DOHH2 (cell line): Measurements from ENCODE around the gene PGA5.

Experiments used
- H3F3A ChIP-seq: fragments of 200-600 bp; sonication (generic), shearing (Covaris generic); 2 replicates; pipeline ENCODE4 v1.6.0; 2016; ENCODE audit warnings: antibody characterized with exemption, mild to moderate bottlenecking; ENCODE audit not compliant: control insufficient read depth, insufficient read depth
- H3K27ac ChIP-seq: fragments of 200-600 bp; sonication (generic); 2 replicates; pipeline ENCODE4 v1.5.1; 2014; ENCODE audit warnings: low read depth, mild to moderate bottlenecking, low read length, moderate library complexity
- H3K27me3 ChIP-seq: fragments of 200-600 bp; sonication (generic); 2 replicates; pipeline ENCODE4 v1.6.1; 2014; ENCODE audit warnings: mild to moderate bottlenecking, low read length, mixed read lengths; ENCODE audit not compliant: control insufficient read depth
- H3K36me3 ChIP-seq: fragments of 200-600 bp; sonication (generic); 2 replicates; pipeline ENCODE4 v1.6.1; 2014; ENCODE audit warnings: mild to moderate bottlenecking, low read length, moderate library complexity, mixed read lengths; ENCODE audit not compliant: control insufficient read depth
- H3K4me1 ChIP-seq: fragments of 200-600 bp; sonication (generic); 2 replicates; pipeline ENCODE4 v1.6.1; 2014; ENCODE audit warnings: mild to moderate bottlenecking, low read length, mixed read lengths; ENCODE audit not compliant: control insufficient read depth
- H3K4me2 ChIP-seq: fragments of 200-600 bp; sonication (generic); 2 replicates; pipeline ENCODE4 v1.6.0; 2014; ENCODE audit warnings: mild to moderate bottlenecking, low read length, moderate library complexity
- H3K4me3 ChIP-seq: fragments of 200-600 bp; sonication (generic); 2 replicates; pipeline ENCODE4 v1.5.1; 2014; ENCODE audit warnings: mild to moderate bottlenecking, low read length, mixed read lengths
- H3K79me2 ChIP-seq: fragments of 200-600 bp; sonication (generic); 2 replicates; pipeline ENCODE4 v1.6.1; 2014; ENCODE audit warnings: mild to moderate bottlenecking, low read length, mixed read lengths; ENCODE audit not compliant: control insufficient read depth
- H3K9me2 ChIP-seq: fragments of 200-600 bp; sonication (generic); replicated peaks from 2 replicates; pipeline ENCODE4 v1.6.1; 2014; ENCODE audit warnings: mild to moderate bottlenecking, low read length, mixed read lengths; ENCODE audit not compliant: control insufficient read depth
- H3K9me3 ChIP-seq: fragments of 200-600 bp; sonication (generic); 2 replicates; pipeline ENCODE4 v1.6.1; 2014; ENCODE audit warnings: antibody characterized with exemption, low read length, mixed read lengths; ENCODE audit not compliant: control insufficient read depth, insufficient read depth
- H4K20me1 ChIP-seq: fragments of 200-600 bp; sonication (generic); 2 replicates; pipeline ENCODE4 v1.6.0; 2014; ENCODE audit warnings: low read depth, mild to moderate bottlenecking, antibody characterized with exemption, low read length, moderate library complexity; ENCODE audit not compliant: control insufficient read depth, insufficient read depth
- EZH2phosphoT487 ChIP-seq: fragments of 200-600 bp; sonication (generic); IDR thresholded peaks from 2 replicates; pipeline ENCODE4 v1.6.1; 2017; ENCODE audit warnings: borderline replicate concordance, mild to moderate bottlenecking, antibody characterized with exemption, low read length, moderate library complexity, mixed read lengths
- TF ChIP-seq, protein P1 (sequence below): fragments of 200-600 bp; sonication (generic); IDR thresholded peaks from one replicate; pipeline ENCODE4 v1.5.1; 2014; ENCODE audit warnings: antibody characterized with exemption, mild to moderate bottlenecking, low read depth, low read length; ENCODE audit not compliant: poor library complexity, severe bottlenecking

PGA5 gene

DNA sequence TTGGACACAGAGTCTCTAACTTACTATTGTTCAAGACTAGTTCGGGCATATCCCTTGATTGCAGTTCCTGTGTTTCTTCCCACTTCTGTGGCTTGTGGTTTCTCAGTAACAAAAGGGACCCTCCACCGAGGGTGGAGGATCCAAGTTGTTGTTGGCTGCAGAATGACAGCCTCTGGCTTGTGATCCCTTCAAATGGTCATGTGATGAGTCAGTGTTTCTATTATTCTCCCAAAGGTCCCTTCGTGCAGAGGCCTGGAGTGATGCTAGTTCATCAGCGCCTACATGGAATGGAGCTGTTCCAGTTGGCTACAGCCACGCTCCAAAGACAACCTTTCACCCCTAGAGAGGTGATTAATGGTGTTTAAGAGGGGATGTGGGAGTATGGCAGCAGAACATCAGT is 56.8 kb downstream of the PGA5 start:
- H3K9me3 ChIP-seq = no peaks in the 10 kb centered on the region
- no peaks in the 10 kb centered on the region; the same call in 1 of the 2 replicates for H4K20me1 ChIP-seq
- H3K4me3 ChIP-seq = no peak overlapping the region
- peaks cover 21% of the 10 kb centered on the region for H3F3A ChIP-seq
- TF ChIP-seq EZH2phosphoT487 = no peak
- TF ChIP-seq, protein P1, sequence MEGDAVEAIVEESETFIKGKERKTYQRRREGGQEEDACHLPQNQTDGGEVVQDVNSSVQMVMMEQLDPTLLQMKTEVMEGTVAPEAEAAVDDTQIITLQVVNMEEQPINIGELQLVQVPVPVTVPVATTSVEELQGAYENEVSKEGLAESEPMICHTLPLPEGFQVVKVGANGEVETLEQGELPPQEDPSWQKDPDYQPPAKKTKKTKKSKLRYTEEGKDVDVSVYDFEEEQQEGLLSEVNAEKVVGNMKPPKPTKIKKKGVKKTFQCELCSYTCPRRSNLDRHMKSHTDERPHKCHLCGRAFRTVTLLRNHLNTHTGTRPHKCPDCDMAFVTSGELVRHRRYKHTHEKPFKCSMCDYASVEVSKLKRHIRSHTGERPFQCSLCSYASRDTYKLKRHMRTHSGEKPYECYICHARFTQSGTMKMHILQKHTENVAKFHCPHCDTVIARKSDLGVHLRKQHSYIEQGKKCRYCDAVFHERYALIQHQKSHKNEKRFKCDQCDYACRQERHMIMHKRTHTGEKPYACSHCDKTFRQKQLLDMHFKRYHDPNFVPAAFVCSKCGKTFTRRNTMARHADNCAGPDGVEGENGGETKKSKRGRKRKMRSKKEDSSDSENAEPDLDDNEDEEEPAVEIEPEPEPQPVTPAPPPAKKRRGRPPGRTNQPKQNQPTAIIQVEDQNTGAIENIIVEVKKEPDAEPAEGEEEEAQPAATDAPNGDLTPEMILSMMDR = no peak
- H3K4me1 ChIP-seq = peaks cover 21% of the 10 kb centered on the region
- peaks cover 59% of the 10 kb centered on the region for H3K36me3 ChIP-seq
- no peak overlapping the region for H3K4me2 ChIP-seq
- H3K27me3 ChIP-seq = no peaks in the 10 kb centered on the region
- H3K79me2 ChIP-seq = peaks cover 12% of the 10 kb centered on the region
- H3K9me2 ChIP-seq = no peaks in the 10 kb centered on the region
- H3K27ac ChIP-seq = no peak overlapping the region

DNA sequence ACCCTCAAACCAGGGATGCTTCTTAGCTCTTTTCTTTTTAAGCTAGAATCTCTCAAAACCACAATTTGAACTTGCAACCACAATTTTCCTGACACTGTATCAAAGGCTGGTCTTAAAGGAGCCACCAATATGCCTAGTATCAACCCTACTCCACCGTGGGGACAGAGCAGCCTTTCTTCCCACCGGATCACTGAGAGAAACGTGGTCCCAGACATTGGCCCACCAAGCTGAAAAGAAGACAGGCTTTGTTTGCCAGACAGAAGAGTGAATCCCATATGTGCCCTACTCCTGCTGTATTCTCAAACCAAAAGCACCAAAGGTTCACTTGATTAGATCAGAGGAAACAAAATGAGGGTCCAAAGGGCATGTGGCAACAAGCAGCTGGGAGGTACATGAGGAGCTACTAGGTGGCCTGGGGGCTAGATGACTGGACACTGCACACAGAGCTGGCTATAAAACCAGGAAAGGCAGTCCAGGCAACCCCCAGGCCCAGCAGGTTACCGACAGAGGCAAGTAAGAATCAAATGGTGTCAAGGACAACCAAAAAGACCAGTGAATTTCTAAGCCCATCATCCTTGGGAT is 57.8 kb downstream of the PGA5 start:
- Histone ChIP-seq H4K20me1 (no peaks in the 10 kb centered on the region; the same call in 1 of the 2 replicates), H3K27ac (no peak overlapping the region), H3K4me1 (peaks cover 15% of the 10 kb centered on the region), H3K36me3 (peaks cover 67% of the 10 kb centered on the region), H3K4me2 (no peak overlapping the region), H3K4me3 (no peak overlapping the region), H3K27me3 (no peaks in the 10 kb centered on the region), H3K9me3 (no peaks in the 10 kb centered on the region), H3K9me2 (no peaks in the 10 kb centered on the region), H3K79me2 (peaks cover 6% of the 10 kb centered on the region), H3F3A (peaks cover 21% of the 10 kb centered on the region)
- TF ChIP-seq, protein P1 = no peak
- no peak for TF ChIP-seq EZH2phosphoT487
